Endothelial cell (in vitro differentiated cells): ENCODE measurements around the gene AUTS2. TPM values are rescaled to one million over a fixed set of nuclear protein-coding genes. Genes with fewer than 3 reads are reported as not detected.

Experiments
- DNase-seq: peaks from one replicate; pipeline ENCODE4 v3.0.0; 2021; ENCODE audit warnings: low spot score
- H3K27ac Mint-ChIP-seq: one replicate; pipeline ENCODE4 v1.8.0; 2021; ENCODE audit warnings: mixed read lengths, inconsistent platforms; ENCODE audit not compliant: unreplicated experiment
- H3K27me3 Mint-ChIP-seq: one replicate; pipeline ENCODE4 v1.8.0; 2021; ENCODE audit warnings: mild to moderate bottlenecking, moderate library complexity, mixed read lengths, inconsistent platforms; ENCODE audit not compliant: unreplicated experiment
- H3K36me3 Mint-ChIP-seq: one replicate; pipeline ENCODE4 v1.8.0; 2021; ENCODE audit warnings: mild to moderate bottlenecking, low read depth, mixed read lengths, inconsistent platforms; ENCODE audit not compliant: unreplicated experiment
- H3K4me1 Mint-ChIP-seq: one replicate; pipeline ENCODE4 v1.8.0; 2021; ENCODE audit warnings: mild to moderate bottlenecking, mixed read lengths, inconsistent platforms; ENCODE audit not compliant: unreplicated experiment
- H3K4me3 Mint-ChIP-seq: one replicate; pipeline ENCODE4 v1.8.0; 2021; ENCODE audit warnings: mild to moderate bottlenecking, mixed read lengths, inconsistent platforms; ENCODE audit not compliant: unreplicated experiment
- H3K9me3 Mint-ChIP-seq: one replicate; pipeline ENCODE4 v1.8.0; 2021; ENCODE audit warnings: mixed read lengths, inconsistent platforms; ENCODE audit not compliant: unreplicated experiment
- CTCF ChIP-seq: fragments of 200-600 bp; sonication (generic); IDR thresholded peaks from one replicate; pipeline ENCODE4 v1.5.0; 2021; ENCODE audit warnings: antibody characterized with exemption; ENCODE audit not compliant: unreplicated experiment
- total RNA-seq: library from RNA; stranded (reverse); fragmentation: NEBNext Ultra II Directional; extraction: Animal tissue kit (Norgen Biotek cat#: 25700); gene quantifications from one replicate; pipeline ENCODE4 v1.2.1, GENCODE V29; 2021; ENCODE audit not compliant: unreplicated experiment

Gene AUTS2
- total RNA-seq, 1 donor from 2014 or later: 103 TPM

GRCh38 chr7:69920797-69921196 lies 322.5 kb downstream of the AUTS2 start:
- H3K27ac Mint-ChIP-seq: no peak overlapping the region
- peaks cover 6% of the 10 kb centered on the region for H3K4me1 Mint-ChIP-seq
- H3K9me3 Mint-ChIP-seq: no peaks in the 10 kb centered on the region
- no peak for TF ChIP-seq CTCF
- no peak for DNase-seq
- H3K36me3 Mint-ChIP-seq: no peaks in the 10 kb centered on the region
- no peak overlapping the region for H3K4me3 Mint-ChIP-seq
- H3K27me3 Mint-ChIP-seq: no peaks in the 10 kb centered on the region

- no peak for TF ChIP-seq CTCF
- Mint-ChIP-seq H3K4me1 (no peaks in the 10 kb centered on the region), H3K4me3 (no peak overlapping the region), H3K36me3 (no peaks in the 10 kb centered on the region), H3K27me3 (peaks cover 2% of the 10 kb centered on the region), H3K9me3 (no peaks in the 10 kb centered on the region), H3K27ac (no peak overlapping the region)
- DNase-seq: no peak
Observed at GRCh38 chr7:69922026-69922803, 323.9 kb downstream of the AUTS2 start.

- no peak overlapping the region for H3K4me3 Mint-ChIP-seq
- peaks cover 2% of the 10 kb centered on the region for H3K27me3 Mint-ChIP-seq
- TF ChIP-seq CTCF: no peak
- H3K4me1 Mint-ChIP-seq: peaks cover 3% of the 10 kb centered on the region
- H3K27ac Mint-ChIP-seq: no peak overlapping the region
- no peak for DNase-seq
- H3K9me3 Mint-ChIP-seq: no peaks in the 10 kb centered on the region
- H3K36me3 Mint-ChIP-seq: peaks cover 4% of the 10 kb centered on the region
Observed at GRCh38 chr7:69927461-69927860, 329.2 kb downstream of the AUTS2 start.

- H3K27ac Mint-ChIP-seq: no peak overlapping the region
- H3K9me3 Mint-ChIP-seq: no peaks in the 10 kb centered on the region
- H3K36me3 Mint-ChIP-seq: peaks cover 4% of the 10 kb centered on the region
- H3K27me3 Mint-ChIP-seq: peaks cover 2% of the 10 kb centered on the region
- TF ChIP-seq CTCF: no peak
- DNase-seq: no peak
- H3K4me3 Mint-ChIP-seq: no peak overlapping the region
- peaks cover 3% of the 10 kb centered on the region for H3K4me1 Mint-ChIP-seq
Observed at GRCh38 chr7:69928621-69929020, 330.3 kb downstream of the AUTS2 start.

- DNase-seq: no peak
- Mint-ChIP-seq H3K9me3 (no peaks in the 10 kb centered on the region), H3K27me3 (peaks cover 3% of the 10 kb centered on the region), H3K36me3 (peaks cover 4% of the 10 kb centered on the region), H3K27ac (no peak overlapping the region), H3K4me3 (no peak overlapping the region), H3K4me1 (peaks cover 3% of the 10 kb centered on the region)
- TF ChIP-seq CTCF: no peak
Observed at GRCh38 chr7:69929622-69930021, 331.3 kb downstream of the AUTS2 start.
